Panc1 (cell line): ENCODE measurements around the gene SVIP. TPM values are rescaled to one million over a fixed set of nuclear protein-coding genes. Genes with fewer than 3 reads are reported as not detected.

Experiments used
- ATAC-seq: fragments of 200-7000 bp; cut with Tn5 transposase; 2 replicates; pipeline ENCODE4 v1.9.1; 2020; ENCODE audit warnings: mild to moderate bottlenecking, moderate library complexity
- BruUV-seq: library from RNA; stranded (reverse); fragments of 400-500 nt; replicated peaks from 2 replicates; lab custom pipeline; 2021; lab: Mats Ljungman, UMichigan
- CTCF ChIA-PET: fragments of 300-600 bp; sonication (Branson Sonifier 250); formaldehyde crosslinking; loops from one replicate; lab custom pipeline; 2022; ENCODE audit warnings: antibody characterized with exemption; lab: Charles Lee
- POLR2A ChIA-PET: fragments of 300-600 bp; sonication (Branson Sonifier 250); formaldehyde crosslinking; loops from one replicate; lab custom pipeline; 2022; ENCODE audit warnings: antibody characterized with exemption; lab: Charles Lee
- DNase-seq: peaks from one replicate; pipeline ENCODE4 v3.0.0-alpha.2; 2010; ENCODE audit warnings: low read depth, low spot score
- H3K27ac ChIP-seq: 2 replicates; pipeline ENCODE4 v1.5.1; 2011; ENCODE audit warnings: mild to moderate bottlenecking, low read length, inconsistent platforms
- H3K27me3 ChIP-seq: fragments of 200-500 bp; sonication (Bioruptor generic); 2 replicates; pipeline ENCODE4 v1.6.0; 2014; ENCODE audit warnings: low read length, inconsistent platforms; ENCODE audit not compliant: control insufficient read depth, insufficient read depth
- H3K36me3 ChIP-seq: fragments of 200-500 bp; sonication (Bioruptor generic); 2 replicates; pipeline ENCODE4 v1.5.1; 2014; ENCODE audit warnings: inconsistent platforms, mild to moderate bottlenecking, low read length, moderate library complexity; ENCODE audit not compliant: control insufficient read depth, insufficient read depth
- H3K4me1 ChIP-seq: 2 replicates; pipeline ENCODE4 v1.5.1; 2011; ENCODE audit warnings: inconsistent platforms, mild to moderate bottlenecking, low read length, moderate library complexity; ENCODE audit not compliant: control insufficient read depth, insufficient read depth
- H3K4me3 ChIP-seq, 2 experiments: 2 replicates each; pipeline ENCODE4 v1.5.1; 2011 to 2012; ENCODE audit warnings: low read depth in 2 of 2, low read length in 2 of 2, mild to moderate bottlenecking in 2 of 2, inconsistent platforms in 1 of 2, moderate library complexity in 1 of 2
- H3K9me3 ChIP-seq: fragments of 200-500 bp; sonication (Bioruptor generic); 2 replicates; pipeline ENCODE4 v1.5.1; 2014; ENCODE audit warnings: low read depth, mild to moderate bottlenecking, inconsistent platforms, low read length, moderate library complexity; ENCODE audit not compliant: control insufficient read depth, insufficient read depth
- POLR2AphosphoS5 ChIP-seq: IDR thresholded peaks from 2 replicates; pipeline ENCODE4 v1.6.1; 2012; ENCODE audit warnings: mild to moderate bottlenecking, low read depth, low read length, moderate library complexity
- SIN3A ChIP-seq: IDR thresholded peaks from 2 replicates; pipeline ENCODE4 v1.6.1; 2012; ENCODE audit warnings: low read depth, mild to moderate bottlenecking, low read length, moderate library complexity, borderline replicate concordance; ENCODE audit not compliant: insufficient read depth
- TCF7L2 ChIP-seq: IDR thresholded peaks from 2 replicates; pipeline ENCODE4 v1.6.1; 2011; ENCODE audit warnings: mild to moderate bottlenecking, low read depth, low read length, inconsistent platforms
- in situ Hi-C: cut with HindIII; loops from 2 replicates; pipeline ENCODE4 v1.10.0; 2016; ENCODE audit warnings: low sequenced_read_pairs, low pct_unique_long_range_greater_than_20kb
- intact Hi-C: fragments of 100-400 bp; cut with micrococcal nuclease; formaldehyde crosslinking; loops from one replicate; pipeline ENCODE4 v1.10.0; 2022; ENCODE audit not compliant: unreplicated experiment
- total RNA-seq: library from RNA; stranded (reverse); gene quantifications from one replicate; pipeline ENCODE4 v1.2.1, GENCODE V29; 2021; ENCODE audit not compliant: unreplicated experiment
- TF ChIP-seq, protein P1 (sequence below): fragments of 450-650 bp; IDR thresholded peaks from 2 replicates; pipeline ENCODE4 v1.5.1; 2017; ENCODE audit warnings: mild to moderate bottlenecking
- TF ChIP-seq, protein P2 (sequence below), 2 experiments: IDR thresholded peaks; 2 replicates each; pipeline ENCODE4 v1.6.1; 2011 to 2012; ENCODE audit warnings: low read depth in 2 of 2, control low read depth in 1 of 2, low read length in 1 of 2, mild to moderate bottlenecking in 1 of 2, moderate library complexity in 1 of 2; ENCODE audit not compliant: insufficient read depth in 1 of 2

SVIP gene
- total RNA-seq, 1 experiment from 2014 or later = 13.4 TPM

GRCh38 chr11:22797047-22797446, 32.6 kb downstream of the SVIP start:
- CTCF ChIA-PET = no interaction called here
- no TSS peak for BruUV-seq

DNA sequence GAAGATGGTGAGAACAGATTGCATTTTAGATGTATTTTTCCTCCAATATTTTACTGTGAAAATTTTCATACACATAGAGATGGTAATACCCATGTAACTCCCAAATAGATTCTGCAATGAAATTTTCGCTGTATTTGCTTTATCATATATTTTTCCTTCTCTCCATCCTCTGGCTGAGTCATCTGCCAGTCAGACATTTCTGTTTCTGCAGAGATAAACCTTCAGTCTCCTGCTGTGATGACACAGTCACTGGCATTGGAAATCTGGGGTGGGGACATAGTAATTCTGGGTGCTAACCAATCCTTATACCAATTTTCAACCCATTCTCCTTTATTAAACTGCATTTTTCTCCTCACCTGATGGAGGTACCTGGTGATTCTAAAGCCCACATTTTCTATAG, 33.7 kb downstream of the SVIP start:
- no peaks in the 10 kb centered on the region for H3K9me3 ChIP-seq
- DNase-seq (no peak), ATAC-seq (no peak)
- no peak for TF ChIP-seq SIN3A
- no peak for TF ChIP-seq POLR2AphosphoS5
- TF ChIP-seq, protein P1, sequence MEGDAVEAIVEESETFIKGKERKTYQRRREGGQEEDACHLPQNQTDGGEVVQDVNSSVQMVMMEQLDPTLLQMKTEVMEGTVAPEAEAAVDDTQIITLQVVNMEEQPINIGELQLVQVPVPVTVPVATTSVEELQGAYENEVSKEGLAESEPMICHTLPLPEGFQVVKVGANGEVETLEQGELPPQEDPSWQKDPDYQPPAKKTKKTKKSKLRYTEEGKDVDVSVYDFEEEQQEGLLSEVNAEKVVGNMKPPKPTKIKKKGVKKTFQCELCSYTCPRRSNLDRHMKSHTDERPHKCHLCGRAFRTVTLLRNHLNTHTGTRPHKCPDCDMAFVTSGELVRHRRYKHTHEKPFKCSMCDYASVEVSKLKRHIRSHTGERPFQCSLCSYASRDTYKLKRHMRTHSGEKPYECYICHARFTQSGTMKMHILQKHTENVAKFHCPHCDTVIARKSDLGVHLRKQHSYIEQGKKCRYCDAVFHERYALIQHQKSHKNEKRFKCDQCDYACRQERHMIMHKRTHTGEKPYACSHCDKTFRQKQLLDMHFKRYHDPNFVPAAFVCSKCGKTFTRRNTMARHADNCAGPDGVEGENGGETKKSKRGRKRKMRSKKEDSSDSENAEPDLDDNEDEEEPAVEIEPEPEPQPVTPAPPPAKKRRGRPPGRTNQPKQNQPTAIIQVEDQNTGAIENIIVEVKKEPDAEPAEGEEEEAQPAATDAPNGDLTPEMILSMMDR = no peak
- TF ChIP-seq, protein P2, sequence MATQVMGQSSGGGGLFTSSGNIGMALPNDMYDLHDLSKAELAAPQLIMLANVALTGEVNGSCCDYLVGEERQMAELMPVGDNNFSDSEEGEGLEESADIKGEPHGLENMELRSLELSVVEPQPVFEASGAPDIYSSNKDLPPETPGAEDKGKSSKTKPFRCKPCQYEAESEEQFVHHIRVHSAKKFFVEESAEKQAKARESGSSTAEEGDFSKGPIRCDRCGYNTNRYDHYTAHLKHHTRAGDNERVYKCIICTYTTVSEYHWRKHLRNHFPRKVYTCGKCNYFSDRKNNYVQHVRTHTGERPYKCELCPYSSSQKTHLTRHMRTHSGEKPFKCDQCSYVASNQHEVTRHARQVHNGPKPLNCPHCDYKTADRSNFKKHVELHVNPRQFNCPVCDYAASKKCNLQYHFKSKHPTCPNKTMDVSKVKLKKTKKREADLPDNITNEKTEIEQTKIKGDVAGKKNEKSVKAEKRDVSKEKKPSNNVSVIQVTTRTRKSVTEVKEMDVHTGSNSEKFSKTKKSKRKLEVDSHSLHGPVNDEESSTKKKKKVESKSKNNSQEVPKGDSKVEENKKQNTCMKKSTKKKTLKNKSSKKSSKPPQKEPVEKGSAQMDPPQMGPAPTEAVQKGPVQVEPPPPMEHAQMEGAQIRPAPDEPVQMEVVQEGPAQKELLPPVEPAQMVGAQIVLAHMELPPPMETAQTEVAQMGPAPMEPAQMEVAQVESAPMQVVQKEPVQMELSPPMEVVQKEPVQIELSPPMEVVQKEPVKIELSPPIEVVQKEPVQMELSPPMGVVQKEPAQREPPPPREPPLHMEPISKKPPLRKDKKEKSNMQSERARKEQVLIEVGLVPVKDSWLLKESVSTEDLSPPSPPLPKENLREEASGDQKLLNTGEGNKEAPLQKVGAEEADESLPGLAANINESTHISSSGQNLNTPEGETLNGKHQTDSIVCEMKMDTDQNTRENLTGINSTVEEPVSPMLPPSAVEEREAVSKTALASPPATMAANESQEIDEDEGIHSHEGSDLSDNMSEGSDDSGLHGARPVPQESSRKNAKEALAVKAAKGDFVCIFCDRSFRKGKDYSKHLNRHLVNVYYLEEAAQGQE (IDR thresholded peaks at IDR 0.05; ENCODE audit: insufficient read depth in 1 of 2, low read depth in 2 of 2, low read length in 1 of 2) = no peak
- no peak for TF ChIP-seq TCF7L2
- BruUV-seq = no TSS peak
- no peaks in the 10 kb centered on the region for H3K4me1 ChIP-seq
- intact Hi-C loops (no loop called here), in situ Hi-C loops (no loop called here)
- ChIA-PET CTCF (no interaction called here), POLR2A (no interaction called here)
- no peak overlapping the region for H3K27ac ChIP-seq
- no peak overlapping the region for H3K4me3 ChIP-seq
- H3K27me3 ChIP-seq = no peaks in the 10 kb centered on the region
- no peaks in the 10 kb centered on the region for H3K36me3 ChIP-seq

More at GRCh38 chr11:22797047-22797446, 32.6 kb downstream of the SVIP start:
- in situ Hi-C loops = no loop called here
- ATAC-seq (no peak), DNase-seq (no peak)
- POLR2A ChIA-PET = no interaction called here
- Histone ChIP-seq H3K9me3 (no peaks in the 10 kb centered on the region), H3K27me3 (no peaks in the 10 kb centered on the region), H3K4me1 (no peaks in the 10 kb centered on the region), H3K36me3 (no peaks in the 10 kb centered on the region), H3K4me3 (no peak overlapping the region), H3K27ac (no peak overlapping the region)
- TF ChIP-seq, protein P2 (IDR thresholded peaks at IDR 0.05; ENCODE audit: insufficient read depth in 1 of 2, low read depth in 2 of 2, low read length in 1 of 2) = no peak
- TF ChIP-seq, protein P1 = no peak
- TF ChIP-seq POLR2AphosphoS5 = no peak
- TF ChIP-seq SIN3A = no peak
- TF ChIP-seq TCF7L2 = no peak
- intact Hi-C loops = no loop called here
